Lower leg skin (tissue), 3 donors: ENCODE measurements around the gene AKIRIN2.
"Not testable (repeated sequence)": the region's sequence is repeated elsewhere in the genome, so short reads cannot be mapped to it uniquely, and the experiment has no call there.

Experiments used
- POLR2A ChIP-seq, 2 donors: fragments of 450-650 bp; IDR thresholded peaks; one replicate each; pipeline ENCODE4 v1.6.1; 2016 to 2017; ENCODE audit warnings: antibody characterized with exemption in 2 of 2, mild to moderate bottlenecking in 1 of 2, moderate library complexity in 1 of 2
- TF ChIP-seq, protein P1 (sequence below), 3 donors: fragments of 450-650 bp; IDR thresholded peaks; one replicate each; pipeline ENCODE4 v1.5.1; 2016; ENCODE audit warnings: antibody characterized with exemption in 3 of 3, mild to moderate bottlenecking in 3 of 3, moderate library complexity in 2 of 3

DNA sequence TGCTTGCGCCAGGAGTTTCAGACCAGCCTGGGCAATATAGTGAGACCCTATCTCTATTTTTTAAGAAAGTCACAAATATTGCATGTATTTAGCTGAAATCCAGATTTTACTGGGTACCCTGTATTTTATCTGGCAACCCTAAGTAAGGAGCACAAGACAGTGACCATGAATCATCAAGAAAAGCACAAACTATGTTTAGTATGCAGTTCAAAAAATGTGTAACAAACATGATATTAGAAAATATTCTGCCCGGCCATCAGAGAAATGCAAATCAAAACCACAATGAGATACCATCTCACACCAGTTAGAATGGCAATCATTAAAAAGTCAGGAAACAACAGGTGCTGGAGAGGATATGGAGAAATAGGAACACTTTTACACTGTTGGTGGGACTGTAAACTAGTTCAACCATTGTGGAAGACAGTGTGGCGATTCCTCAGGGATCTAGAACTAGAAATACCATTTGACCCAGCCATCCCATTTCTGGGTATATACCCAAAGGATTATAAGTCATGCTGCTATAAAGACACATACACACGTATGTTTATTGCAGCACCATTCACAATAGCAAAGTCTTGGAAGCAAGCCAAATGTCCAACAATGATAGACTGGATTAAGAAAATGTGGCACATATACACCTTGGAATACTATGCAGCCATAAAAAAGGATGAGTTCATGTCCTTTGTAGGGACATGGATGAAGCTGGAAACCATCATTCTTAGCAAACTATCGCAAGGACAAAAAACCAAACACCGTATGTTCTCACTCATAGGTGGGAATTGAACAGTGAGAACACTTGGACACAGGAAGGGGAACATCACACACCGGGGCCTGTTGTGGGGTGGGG, 6.8 kb upstream of the AKIRIN2 start:
- TF ChIP-seq, protein P1, sequence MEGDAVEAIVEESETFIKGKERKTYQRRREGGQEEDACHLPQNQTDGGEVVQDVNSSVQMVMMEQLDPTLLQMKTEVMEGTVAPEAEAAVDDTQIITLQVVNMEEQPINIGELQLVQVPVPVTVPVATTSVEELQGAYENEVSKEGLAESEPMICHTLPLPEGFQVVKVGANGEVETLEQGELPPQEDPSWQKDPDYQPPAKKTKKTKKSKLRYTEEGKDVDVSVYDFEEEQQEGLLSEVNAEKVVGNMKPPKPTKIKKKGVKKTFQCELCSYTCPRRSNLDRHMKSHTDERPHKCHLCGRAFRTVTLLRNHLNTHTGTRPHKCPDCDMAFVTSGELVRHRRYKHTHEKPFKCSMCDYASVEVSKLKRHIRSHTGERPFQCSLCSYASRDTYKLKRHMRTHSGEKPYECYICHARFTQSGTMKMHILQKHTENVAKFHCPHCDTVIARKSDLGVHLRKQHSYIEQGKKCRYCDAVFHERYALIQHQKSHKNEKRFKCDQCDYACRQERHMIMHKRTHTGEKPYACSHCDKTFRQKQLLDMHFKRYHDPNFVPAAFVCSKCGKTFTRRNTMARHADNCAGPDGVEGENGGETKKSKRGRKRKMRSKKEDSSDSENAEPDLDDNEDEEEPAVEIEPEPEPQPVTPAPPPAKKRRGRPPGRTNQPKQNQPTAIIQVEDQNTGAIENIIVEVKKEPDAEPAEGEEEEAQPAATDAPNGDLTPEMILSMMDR (IDR thresholded peaks at IDR 0.05): not testable (repeated sequence)
- TF ChIP-seq POLR2A (IDR thresholded peaks at IDR 0.05): not testable (repeated sequence)
